Limb (tissue), 2 donors: ENCODE data around the gene TMX4.
"Not testable (repeated sequence)": the region's sequence is repeated elsewhere in the genome, so short reads cannot be mapped to it uniquely, and the experiment has no call there.

Experiments
- DNase-seq, 2 donors: peaks; one replicate each; pipeline ENCODE4 v3.0.0-alpha.2; 2016; ENCODE audit errors: extremely low spot score in 2 of 2

Gene TMX4

GRCh38 chr20:8019246-8019997 lies at the start of gene TMX4:
TMX4 (minus strand) TSS chr20:8019761; CDS start chr20:8019613, 148 bp downstream.
- peak; percentile 82 to 94 for DNase-seq

GRCh38 chr20:8067082-8067481 lies 47.5 kb upstream of the TMX4 start:
- no peak for DNase-seq

GRCh38 chr20:8066662-8067061 lies 47.1 kb upstream of the TMX4 start:
- no peak for DNase-seq

GRCh38 chr20:8065691-8066090 lies 46.1 kb upstream of the TMX4 start:
- no peak for DNase-seq

GRCh38 chr20:8062756-8063155 lies 43.2 kb upstream of the TMX4 start:
- no peak for DNase-seq

GRCh38 chr20:8061861-8062518 lies 42.4 kb upstream of the TMX4 start:
- DNase-seq = no peak

- DNase-seq = no peak
These were observed 41.4 kb upstream of the TMX4 start for GRCh38 chr20:8060977-8061376.

GRCh38 chr20:8057871-8058270 lies 38.3 kb upstream of the TMX4 start:
- no peak for DNase-seq

- DNase-seq = no peak
These were observed 35.5 kb upstream of the TMX4 start for GRCh38 chr20:8055096-8055495.

- DNase-seq = no peak
These were observed 30.7 kb upstream of the TMX4 start for GRCh38 chr20:8050157-8050837.

GRCh38 chr20:8049310-8049709 lies 29.7 kb upstream of the TMX4 start:
- DNase-seq = no peak

GRCh38 chr20:8045946-8046345 lies 26.4 kb upstream of the TMX4 start:
- no peak for DNase-seq

- peak in 1 of 2 donors; percentile 79 for DNase-seq
These were observed 24.2 kb upstream of the TMX4 start for GRCh38 chr20:8043687-8044282.

GRCh38 chr20:8039042-8039441 lies 19.5 kb upstream of the TMX4 start:
- no peak for DNase-seq

GRCh38 chr20:8036771-8037170 lies 17.2 kb upstream of the TMX4 start:
- DNase-seq = no peak

GRCh38 chr20:8033151-8033841 lies 13.7 kb upstream of the TMX4 start:
- no peak for DNase-seq

- DNase-seq = no peak
These were observed 12.9 kb upstream of the TMX4 start for GRCh38 chr20:8032499-8032898.

GRCh38 chr20:8031539-8031938 lies 12.0 kb upstream of the TMX4 start:
- DNase-seq = not testable (repeated sequence)

GRCh38 chr20:8021541-8022269 lies 2.1 kb upstream of the TMX4 start:
- no peak for DNase-seq

- DNase-seq = no peak
These were observed 936 bp upstream of the TMX4 start for GRCh38 chr20:8020314-8021079.
